ENCODE results near the gene TPX2.

The TPX2 gene

DNA sequence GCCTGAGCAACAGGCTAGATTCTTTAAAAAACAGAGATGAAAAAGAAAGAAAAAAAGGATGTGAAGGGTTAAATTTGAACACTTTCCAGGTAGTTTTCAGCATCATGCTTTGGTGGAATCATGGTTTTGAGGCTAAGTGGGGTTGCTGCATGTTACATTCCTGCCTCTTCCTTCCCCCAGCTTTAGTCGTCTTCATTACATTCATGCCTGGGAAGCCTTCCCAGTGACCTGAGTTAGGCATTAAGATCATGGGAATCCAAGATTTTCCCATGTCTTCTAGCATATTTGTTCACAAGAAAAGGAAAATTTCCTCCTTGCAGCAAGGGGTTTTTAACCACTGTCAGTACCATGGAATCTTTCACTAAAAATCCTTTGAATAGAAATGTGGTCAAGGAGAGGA lies 12.0 kb downstream of the TPX2 start:
- ATAC-seq = peak; percentile 80
- TF ChIP-seq CSDC2 (CRISPR knock-in tag; IDR thresholded peaks at IDR 0.05) (no peak), ZNF565 (CRISPR knock-in tag; conservative IDR thresholded peaks at IDR 0.05; ENCODE audit: low read depth) (no peak), SNAI2 (CRISPR knock-in tag; IDR thresholded peaks at IDR 0.05) (no peak), TOX (CRISPR knock-in tag; IDR thresholded peaks at IDR 0.05; ENCODE audit: borderline replicate concordance) (no peak), ESRRG (CRISPR knock-in tag; IDR thresholded peaks at IDR 0.05) (no peak), CSRNP3 (CRISPR knock-in tag; IDR thresholded peaks at IDR 0.05) (no peak), OSR1 (CRISPR knock-in tag; IDR thresholded peaks at IDR 0.05) (no peak), ZNF8 (CRISPR knock-in tag; IDR thresholded peaks at IDR 0.05) (no peak), TCF4 (CRISPR knock-in tag; IDR thresholded peaks at IDR 0.05; ENCODE audit: borderline replicate concordance) (no peak), ISL1 (CRISPR knock-in tag; IDR thresholded peaks at IDR 0.05) (no peak)
- TF ChIP-seq, protein P1, sequence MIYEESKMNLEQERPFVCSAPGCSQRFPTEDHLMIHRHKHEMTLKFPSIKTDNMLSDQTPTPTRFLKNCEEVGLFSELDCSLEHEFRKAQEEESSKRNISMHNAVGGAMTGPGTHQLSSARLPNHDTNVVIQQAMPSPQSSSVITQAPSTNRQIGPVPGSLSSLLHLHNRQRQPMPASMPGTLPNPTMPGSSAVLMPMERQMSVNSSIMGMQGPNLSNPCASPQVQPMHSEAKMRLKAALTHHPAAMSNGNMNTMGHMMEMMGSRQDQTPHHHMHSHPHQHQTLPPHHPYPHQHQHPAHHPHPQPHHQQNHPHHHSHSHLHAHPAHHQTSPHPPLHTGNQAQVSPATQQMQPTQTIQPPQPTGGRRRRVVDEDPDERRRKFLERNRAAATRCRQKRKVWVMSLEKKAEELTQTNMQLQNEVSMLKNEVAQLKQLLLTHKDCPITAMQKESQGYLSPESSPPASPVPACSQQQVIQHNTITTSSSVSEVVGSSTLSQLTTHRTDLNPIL (CRISPR knock-in tag; IDR thresholded peaks at IDR 0.05; ENCODE audit: low read depth) = no peak
- TF ChIP-seq, protein P2, sequence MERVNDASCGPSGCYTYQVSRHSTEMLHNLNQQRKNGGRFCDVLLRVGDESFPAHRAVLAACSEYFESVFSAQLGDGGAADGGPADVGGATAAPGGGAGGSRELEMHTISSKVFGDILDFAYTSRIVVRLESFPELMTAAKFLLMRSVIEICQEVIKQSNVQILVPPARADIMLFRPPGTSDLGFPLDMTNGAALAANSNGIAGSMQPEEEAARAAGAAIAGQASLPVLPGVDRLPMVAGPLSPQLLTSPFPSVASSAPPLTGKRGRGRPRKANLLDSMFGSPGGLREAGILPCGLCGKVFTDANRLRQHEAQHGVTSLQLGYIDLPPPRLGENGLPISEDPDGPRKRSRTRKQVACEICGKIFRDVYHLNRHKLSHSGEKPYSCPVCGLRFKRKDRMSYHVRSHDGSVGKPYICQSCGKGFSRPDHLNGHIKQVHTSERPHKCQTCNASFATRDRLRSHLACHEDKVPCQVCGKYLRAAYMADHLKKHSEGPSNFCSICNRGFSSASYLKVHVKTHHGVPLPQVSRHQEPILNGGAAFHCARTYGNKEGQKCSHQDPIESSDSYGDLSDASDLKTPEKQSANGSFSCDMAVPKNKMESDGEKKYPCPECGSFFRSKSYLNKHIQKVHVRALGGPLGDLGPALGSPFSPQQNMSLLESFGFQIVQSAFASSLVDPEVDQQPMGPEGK (CRISPR knock-in tag; IDR thresholded peaks at IDR 0.05; ENCODE audit: borderline replicate concordance) = no peak

GRCh38 chr20:31757254-31757653 lies 18.2 kb downstream of the TPX2 start:
- ATAC-seq = no peak
- TF ChIP-seq ZC3H10 (CRISPR knock-in tag; IDR thresholded peaks at IDR 0.05) = no peak
- TF ChIP-seq TCF4 (CRISPR knock-in tag; IDR thresholded peaks at IDR 0.05; ENCODE audit: borderline replicate concordance) = no peak
- TF ChIP-seq ZNF70 (CRISPR knock-in tag; IDR thresholded peaks at IDR 0.05) = no peak
- TF ChIP-seq ZNF8 (CRISPR knock-in tag; IDR thresholded peaks at IDR 0.05) = no peak
- TF ChIP-seq, protein P3, sequence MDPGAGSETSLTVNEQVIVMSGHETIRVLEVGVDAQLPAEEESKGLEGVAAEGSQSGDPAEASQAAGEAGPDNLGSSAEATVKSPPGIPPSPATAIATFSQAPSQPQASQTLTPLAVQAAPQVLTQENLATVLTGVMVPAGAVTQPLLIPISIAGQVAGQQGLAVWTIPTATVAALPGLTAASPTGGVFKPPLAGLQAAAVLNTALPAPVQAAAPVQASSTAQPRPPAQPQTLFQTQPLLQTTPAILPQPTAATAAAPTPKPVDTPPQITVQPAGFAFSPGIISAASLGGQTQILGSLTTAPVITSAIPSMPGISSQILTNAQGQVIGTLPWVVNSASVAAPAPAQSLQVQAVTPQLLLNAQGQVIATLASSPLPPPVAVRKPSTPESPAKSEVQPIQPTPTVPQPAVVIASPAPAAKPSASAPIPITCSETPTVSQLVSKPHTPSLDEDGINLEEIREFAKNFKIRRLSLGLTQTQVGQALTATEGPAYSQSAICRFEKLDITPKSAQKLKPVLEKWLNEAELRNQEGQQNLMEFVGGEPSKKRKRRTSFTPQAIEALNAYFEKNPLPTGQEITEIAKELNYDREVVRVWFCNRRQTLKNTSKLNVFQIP (CRISPR knock-in tag; IDR thresholded peaks at IDR 0.05; ENCODE audit: borderline replicate concordance, low read depth) = no peak
- TF ChIP-seq, protein P1 (CRISPR knock-in tag; IDR thresholded peaks at IDR 0.05; ENCODE audit: low read depth) = no peak
- TF ChIP-seq ZFP30 (CRISPR knock-in tag; IDR thresholded peaks at IDR 0.05) = no peak
- TF ChIP-seq ZFP3 (CRISPR knock-in tag; IDR thresholded peaks at IDR 0.05) = no peak
- TF ChIP-seq TOX (CRISPR knock-in tag; IDR thresholded peaks at IDR 0.05; ENCODE audit: borderline replicate concordance) = no peak
- no peak for TF ChIP-seq PPARA (CRISPR knock-in tag; IDR thresholded peaks at IDR 0.05; ENCODE audit: borderline replicate concordance)
- TF ChIP-seq BACH2 (CRISPR knock-in tag; IDR thresholded peaks at IDR 0.05; ENCODE audit: borderline replicate concordance) = no peak
- TF ChIP-seq, protein P4, sequence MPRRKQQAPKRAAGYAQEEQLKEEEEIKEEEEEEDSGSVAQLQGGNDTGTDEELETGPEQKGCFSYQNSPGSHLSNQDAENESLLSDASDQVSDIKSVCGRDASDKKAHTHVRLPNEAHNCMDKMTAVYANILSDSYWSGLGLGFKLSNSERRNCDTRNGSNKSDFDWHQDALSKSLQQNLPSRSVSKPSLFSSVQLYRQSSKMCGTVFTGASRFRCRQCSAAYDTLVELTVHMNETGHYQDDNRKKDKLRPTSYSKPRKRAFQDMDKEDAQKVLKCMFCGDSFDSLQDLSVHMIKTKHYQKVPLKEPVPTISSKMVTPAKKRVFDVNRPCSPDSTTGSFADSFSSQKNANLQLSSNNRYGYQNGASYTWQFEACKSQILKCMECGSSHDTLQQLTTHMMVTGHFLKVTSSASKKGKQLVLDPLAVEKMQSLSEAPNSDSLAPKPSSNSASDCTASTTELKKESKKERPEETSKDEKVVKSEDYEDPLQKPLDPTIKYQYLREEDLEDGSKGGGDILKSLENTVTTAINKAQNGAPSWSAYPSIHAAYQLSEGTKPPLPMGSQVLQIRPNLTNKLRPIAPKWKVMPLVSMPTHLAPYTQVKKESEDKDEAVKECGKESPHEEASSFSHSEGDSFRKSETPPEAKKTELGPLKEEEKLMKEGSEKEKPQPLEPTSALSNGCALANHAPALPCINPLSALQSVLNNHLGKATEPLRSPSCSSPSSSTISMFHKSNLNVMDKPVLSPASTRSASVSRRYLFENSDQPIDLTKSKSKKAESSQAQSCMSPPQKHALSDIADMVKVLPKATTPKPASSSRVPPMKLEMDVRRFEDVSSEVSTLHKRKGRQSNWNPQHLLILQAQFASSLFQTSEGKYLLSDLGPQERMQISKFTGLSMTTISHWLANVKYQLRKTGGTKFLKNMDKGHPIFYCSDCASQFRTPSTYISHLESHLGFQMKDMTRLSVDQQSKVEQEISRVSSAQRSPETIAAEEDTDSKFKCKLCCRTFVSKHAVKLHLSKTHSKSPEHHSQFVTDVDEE (CRISPR knock-in tag; IDR thresholded peaks at IDR 0.05) = no peak
- no peak for TF ChIP-seq ESRRG (CRISPR knock-in tag; IDR thresholded peaks at IDR 0.05)
- no peak for TF ChIP-seq ISL1 (CRISPR knock-in tag; IDR thresholded peaks at IDR 0.05)

- no peak for ATAC-seq
- TF ChIP-seq, protein P1 (CRISPR knock-in tag; IDR thresholded peaks at IDR 0.05; ENCODE audit: low read depth) = no peak
- no peak for TF ChIP-seq ESRRG (CRISPR knock-in tag; IDR thresholded peaks at IDR 0.05)
- TF ChIP-seq ISL1 (CRISPR knock-in tag; IDR thresholded peaks at IDR 0.05) = no peak
- TF ChIP-seq RARB (CRISPR knock-in tag; IDR thresholded peaks at IDR 0.05) = no peak
- TF ChIP-seq ZNF70 (CRISPR knock-in tag; IDR thresholded peaks at IDR 0.05) = no peak
- TF ChIP-seq PPARA (CRISPR knock-in tag; IDR thresholded peaks at IDR 0.05; ENCODE audit: borderline replicate concordance) = no peak
- TF ChIP-seq, protein P2 (CRISPR knock-in tag; IDR thresholded peaks at IDR 0.05; ENCODE audit: borderline replicate concordance) = no peak
- TF ChIP-seq BACH2 (CRISPR knock-in tag; IDR thresholded peaks at IDR 0.05; ENCODE audit: borderline replicate concordance) = no peak
- TF ChIP-seq OSR1 (CRISPR knock-in tag; IDR thresholded peaks at IDR 0.05) = no peak
- no peak for TF ChIP-seq CSDC2 (CRISPR knock-in tag; IDR thresholded peaks at IDR 0.05)
- TF ChIP-seq SNAI2 (CRISPR knock-in tag; IDR thresholded peaks at IDR 0.05) = no peak
- no peak for TF ChIP-seq GLIS3 (CRISPR knock-in tag; IDR thresholded peaks at IDR 0.05)
- TF ChIP-seq TCF4 (CRISPR knock-in tag; IDR thresholded peaks at IDR 0.05; ENCODE audit: borderline replicate concordance) = no peak
- no peak for TF ChIP-seq ZNF8 (CRISPR knock-in tag; IDR thresholded peaks at IDR 0.05)
- TF ChIP-seq TOX (CRISPR knock-in tag; IDR thresholded peaks at IDR 0.05; ENCODE audit: borderline replicate concordance) = no peak
- TF ChIP-seq ZFP30 (CRISPR knock-in tag; IDR thresholded peaks at IDR 0.05) = no peak
Measured at GRCh38 chr20:31758521-31758920, 19.4 kb downstream of the TPX2 start.
